Hepatocyte (in vitro differentiated cells): ENCODE results near the gene C2CD2L. TPM values are rescaled to one million over a fixed set of nuclear protein-coding genes. Genes with fewer than 3 reads are reported as not detected.

Source experiments
- DNase-seq: peaks from one replicate; pipeline ENCODE4 v3.0.0-alpha.2; 2016; ENCODE audit warnings: low spot score
- H2AFZ ChIP-seq: fragments of 200-600 bp; sonication (generic); 2 replicates; pipeline ENCODE4 v1.6.0; 2016; ENCODE audit warnings: antibody characterized with exemption, mild to moderate bottlenecking
- H3K27ac ChIP-seq: fragments of 200-600 bp; sonication (generic); 2 replicates; pipeline ENCODE4 v1.5.1; 2016; ENCODE audit warnings: mild to moderate bottlenecking
- H3K27me3 ChIP-seq: fragments of 200-600 bp; sonication (generic); 2 replicates; pipeline ENCODE4 v1.6.1; 2016
- H3K36me3 ChIP-seq: fragments of 200-600 bp; sonication (generic); replicated peaks from 2 replicates; pipeline ENCODE4 v1.5.1; 2016; ENCODE audit warnings: low read depth; ENCODE audit not compliant: insufficient read depth
- H3K4me1 ChIP-seq: fragments of 200-600 bp; sonication (generic); 2 replicates; pipeline ENCODE4 v1.5.1; 2016; ENCODE audit warnings: mild to moderate bottlenecking, moderate library complexity; ENCODE audit not compliant: insufficient read depth
- H3K4me2 ChIP-seq: fragments of 200-600 bp; sonication (generic); 2 replicates; pipeline ENCODE4 v1.6.0; 2016
- H3K4me3 ChIP-seq: fragments of 200-600 bp; sonication (generic); 2 replicates; pipeline ENCODE4 v1.5.1; 2016; ENCODE audit warnings: mild to moderate bottlenecking
- H3K79me2 ChIP-seq: fragments of 200-600 bp; sonication (generic); 2 replicates; pipeline ENCODE4 v1.6.0; 2017; ENCODE audit warnings: mild to moderate bottlenecking
- H3K9me2 ChIP-seq: fragments of 200-600 bp; sonication (generic); replicated peaks from 2 replicates; pipeline ENCODE4 v1.6.0; 2017; ENCODE audit warnings: mild to moderate bottlenecking; ENCODE audit not compliant: insufficient read depth
- H3K9me3 ChIP-seq: fragments of 200-600 bp; sonication (generic); 2 replicates; pipeline ENCODE4 v1.5.1; 2016; ENCODE audit warnings: low read depth, mild to moderate bottlenecking
- H4K20me1 ChIP-seq: fragments of 200-600 bp; sonication (generic); 2 replicates; pipeline ENCODE4 v1.6.0; 2016; ENCODE audit warnings: mild to moderate bottlenecking; ENCODE audit not compliant: insufficient read depth, poor library complexity, severe bottlenecking
- EZH2 ChIP-seq: fragments of 200-600 bp; sonication (generic); IDR thresholded peaks from 2 replicates; pipeline ENCODE4 v1.6.1; 2016; ENCODE audit warnings: antibody characterized with exemption, mild to moderate bottlenecking, borderline replicate concordance
- EZH2phosphoT487 ChIP-seq: fragments of 200-600 bp; sonication (generic); IDR thresholded peaks from one replicate; pipeline ENCODE4 v1.6.1; 2018; ENCODE audit warnings: antibody characterized with exemption, mild to moderate bottlenecking, low read depth, moderate library complexity; ENCODE audit not compliant: unreplicated experiment, severe bottlenecking
- WGBS: methylation state at CpG from one replicate; pipeline ENCODE4 v1.1.6; 2016; ENCODE audit warnings: low lambda C conversion rate; ENCODE audit errors: missing lambda C conversion rate; 5-methylcytosine and 5-hydroxymethylcytosine counted together
- polyA plus RNA-seq: library from polyadenylated mRNA; unstranded; fragments of >200 nt; fragmentation: Nextera tagmentation; extraction: Ambion mirVana; gene quantifications from 2 replicates; pipeline ENCODE4 v1.2.1, GENCODE V29; 2016
- total RNA-seq: library from RNA; depleted of rRNA; stranded (reverse); fragments of >200 nt; gene quantifications from 2 replicates; pipeline ENCODE4 v1.2.3, GENCODE V29; 2014
- TF ChIP-seq, protein P1 (sequence below): fragments of 200-600 bp; sonication (generic); IDR thresholded peaks from 2 replicates; pipeline ENCODE4 v1.5.1; 2016; ENCODE audit warnings: antibody characterized with exemption, mild to moderate bottlenecking; ENCODE audit not compliant: poor library complexity

C2CD2L gene
- total and polyA plus RNA-seq, 2 experiments from 2014 or later = 7.4 to 9.7 TPM

DNA sequence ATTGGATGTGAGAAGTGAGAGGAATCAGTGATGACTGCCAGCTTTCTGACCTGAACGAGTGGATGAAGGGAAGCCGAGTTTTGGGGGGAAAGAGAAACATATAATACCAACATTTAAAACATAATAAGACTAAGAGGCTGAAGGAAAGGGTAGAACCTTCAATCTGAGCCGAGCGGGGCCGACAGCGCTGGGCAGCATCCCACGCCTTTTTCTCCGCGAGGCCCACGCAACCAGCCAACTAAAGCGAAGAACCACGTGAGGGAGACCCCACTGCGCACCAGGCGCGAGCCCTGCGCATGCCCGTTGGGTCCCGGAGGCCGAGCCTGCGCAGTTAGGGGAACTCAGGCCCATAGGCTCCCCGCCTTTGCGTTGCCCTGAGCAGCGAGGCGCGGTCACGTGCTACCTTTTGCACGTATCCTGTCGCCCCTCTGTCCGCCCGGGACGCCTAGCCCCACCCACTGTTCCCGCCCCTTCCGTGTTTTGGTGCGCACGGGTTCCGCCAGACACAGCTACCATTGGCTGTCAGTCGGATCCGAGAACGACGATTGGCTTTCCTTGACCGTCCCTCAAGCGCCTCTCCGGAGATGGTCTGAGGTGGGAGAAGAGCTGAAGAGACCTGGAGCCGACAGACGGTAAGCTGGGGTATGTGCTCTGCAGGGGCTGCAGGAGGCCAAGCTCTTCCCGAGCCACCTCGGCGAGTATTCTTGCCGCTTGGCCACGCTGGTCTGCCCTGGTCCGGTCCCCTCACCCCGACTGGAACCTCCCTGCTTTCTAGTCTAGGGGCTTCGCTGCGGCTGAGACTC, 14.1 kb downstream of the C2CD2L start, which contains the start of gene HINFP:
Gene HINFP, plus strand, starts transcription at position 573 of the 803 bp plus-strand sequence. CDS start 5,365 bp downstream, outside the sequence.
- DNase-seq = peak; percentile 100
- H4K20me1 ChIP-seq = peaks cover 5% of the 10 kb centered on the region
- H3K4me3 ChIP-seq = peak within 1 kb of the TSS; percentile 31
- H3K27ac ChIP-seq = peak within 1 kb of the TSS; percentile 66
- no peaks in the 10 kb centered on the region for H3K9me2 ChIP-seq
- H3K4me1 ChIP-seq = peaks cover 7% of the 10 kb centered on the region
- TF ChIP-seq, protein P1, sequence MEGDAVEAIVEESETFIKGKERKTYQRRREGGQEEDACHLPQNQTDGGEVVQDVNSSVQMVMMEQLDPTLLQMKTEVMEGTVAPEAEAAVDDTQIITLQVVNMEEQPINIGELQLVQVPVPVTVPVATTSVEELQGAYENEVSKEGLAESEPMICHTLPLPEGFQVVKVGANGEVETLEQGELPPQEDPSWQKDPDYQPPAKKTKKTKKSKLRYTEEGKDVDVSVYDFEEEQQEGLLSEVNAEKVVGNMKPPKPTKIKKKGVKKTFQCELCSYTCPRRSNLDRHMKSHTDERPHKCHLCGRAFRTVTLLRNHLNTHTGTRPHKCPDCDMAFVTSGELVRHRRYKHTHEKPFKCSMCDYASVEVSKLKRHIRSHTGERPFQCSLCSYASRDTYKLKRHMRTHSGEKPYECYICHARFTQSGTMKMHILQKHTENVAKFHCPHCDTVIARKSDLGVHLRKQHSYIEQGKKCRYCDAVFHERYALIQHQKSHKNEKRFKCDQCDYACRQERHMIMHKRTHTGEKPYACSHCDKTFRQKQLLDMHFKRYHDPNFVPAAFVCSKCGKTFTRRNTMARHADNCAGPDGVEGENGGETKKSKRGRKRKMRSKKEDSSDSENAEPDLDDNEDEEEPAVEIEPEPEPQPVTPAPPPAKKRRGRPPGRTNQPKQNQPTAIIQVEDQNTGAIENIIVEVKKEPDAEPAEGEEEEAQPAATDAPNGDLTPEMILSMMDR = no peak
- TF ChIP-seq EZH2phosphoT487 = no peak
- no peak for TF ChIP-seq EZH2
- 2% methylated on average over 50 of the region's 54 CpGs for WGBS
- peak within 1 kb of the TSS; percentile 66 for H2AFZ ChIP-seq
- H3K9me3 ChIP-seq = no peaks in the 10 kb centered on the region
- peaks cover 34% of the 10 kb centered on the region for H3K79me2 ChIP-seq
- H3K36me3 ChIP-seq = no peaks in the 10 kb centered on the region
- H3K27me3 ChIP-seq = no peaks in the 10 kb centered on the region
- H3K4me2 ChIP-seq = peak within 1 kb of the TSS; percentile 87

DNA sequence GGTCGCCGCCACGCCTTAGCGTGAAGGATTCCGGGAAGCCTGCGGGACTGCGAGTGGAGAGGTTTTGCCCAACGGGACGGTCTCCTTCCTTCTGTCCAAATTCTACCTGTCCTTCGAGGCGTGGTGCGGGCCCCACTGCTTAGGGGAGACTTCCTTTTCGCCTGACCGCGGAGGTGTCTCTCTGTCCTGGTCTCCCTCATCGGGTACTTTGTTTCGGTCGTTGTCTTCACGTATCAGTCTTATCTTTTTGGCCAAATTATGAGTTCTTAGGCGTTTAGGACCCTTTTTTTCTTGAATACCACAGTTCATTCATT, 14.6 kb downstream of the C2CD2L start:
- H2AFZ ChIP-seq = peak overlapping the region; percentile 34
- WGBS = 2% methylated on average over 20 of the region's 20 CpGs

DNA sequence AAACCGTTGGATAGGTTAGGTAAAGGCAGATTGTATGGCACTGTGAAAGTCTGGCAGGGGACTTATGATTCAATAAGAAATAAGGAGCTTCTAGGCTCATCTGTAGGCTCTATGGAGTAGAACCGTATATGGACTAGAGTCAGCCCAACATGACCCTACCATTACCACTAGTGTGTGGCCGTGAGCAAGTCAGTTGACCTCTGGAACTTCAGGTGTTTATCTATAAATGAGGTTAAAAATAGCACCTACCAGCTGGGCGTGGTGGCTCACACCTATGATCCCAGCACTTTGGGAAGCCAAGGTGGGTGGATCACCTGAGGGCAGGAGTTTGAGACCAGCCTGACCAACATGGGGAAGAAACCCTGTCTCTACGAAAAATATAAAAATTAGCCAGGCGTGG, 18.7 kb downstream of the C2CD2L start:
- Histone ChIP-seq H3K4me2 (peak overlapping the region; percentile 1), H2AFZ (no peak overlapping the region), H4K20me1 (peaks cover 5% of the 10 kb centered on the region), H3K27ac (peak overlapping the region; percentile 76), H3K9me3 (no peaks in the 10 kb centered on the region), H3K79me2 (peaks cover 39% of the 10 kb centered on the region), H3K9me2 (no peaks in the 10 kb centered on the region), H3K27me3 (no peaks in the 10 kb centered on the region), H3K36me3 (no peaks in the 10 kb centered on the region), H3K4me1 (peaks cover 7% of the 10 kb centered on the region), H3K4me3 (no peak overlapping the region)
- 82% methylated on average over 6 of the region's 6 CpGs for WGBS
- DNase-seq = no peak
- no peak for TF ChIP-seq EZH2phosphoT487
- TF ChIP-seq, protein P1 = no peak
- no peak for TF ChIP-seq EZH2

More for the DNA sequence above, 14.6 kb downstream of the C2CD2L start:
- Histone ChIP-seq H3K79me2 (peaks cover 34% of the 10 kb centered on the region), H3K9me2 (no peaks in the 10 kb centered on the region), H3K4me3 (peak overlapping the region; percentile 31), H3K9me3 (no peaks in the 10 kb centered on the region), H3K27ac (peak overlapping the region; percentile 33), H4K20me1 (peaks cover 5% of the 10 kb centered on the region), H3K4me1 (peaks cover 7% of the 10 kb centered on the region), H3K4me2 (peak overlapping the region; percentile 87), H3K27me3 (no peaks in the 10 kb centered on the region), H3K36me3 (no peaks in the 10 kb centered on the region)
- TF ChIP-seq EZH2 = no peak
- no peak for TF ChIP-seq EZH2phosphoT487
- TF ChIP-seq, protein P1 = no peak
- DNase-seq = no peak
